Activated T-cell treated with anti-CD3 and anti-CD28 coated beads, Interleukin-2, amount 50 U/mL, for 4 hours (primary cell): ENCODE results near the gene STMN3. TPM values are rescaled to one million over a fixed set of nuclear protein-coding genes. Genes with fewer than 3 reads are reported as not detected.

ENCODE experiments used
- ATAC-seq, 2 donors: fragments of 200-7000 bp; cut with Tn5 transposase; one replicate each; pipeline ENCODE4 v1.10.0; 2021
- DNase-seq: peaks from one replicate; pipeline ENCODE4 v3.0.0-alpha.2; 2020
- H3K27me3 Mint-ChIP-seq: one replicate; pipeline ENCODE4 v1.8.0; 2021; ENCODE audit warnings: low read depth, mixed read lengths
- H3K36me3 Mint-ChIP-seq: one replicate; pipeline ENCODE4 v1.8.0; 2022; ENCODE audit warnings: mixed read lengths; ENCODE audit not compliant: insufficient read depth
- H3K4me1 Mint-ChIP-seq: one replicate; pipeline ENCODE4 v1.8.0; 2021; ENCODE audit warnings: low read depth, mixed read lengths
- H3K4me3 Mint-ChIP-seq: one replicate; pipeline ENCODE4 v1.8.0; 2021; ENCODE audit warnings: mild to moderate bottlenecking, moderate library complexity, mixed read lengths
- H3K9me3 Mint-ChIP-seq: one replicate; pipeline ENCODE4 v1.8.0; 2021; ENCODE audit warnings: mixed read lengths
- total RNA-seq, 3 donors: library from RNA; stranded (reverse); gene quantifications; one replicate each; pipeline ENCODE4 v1.2.1, GENCODE V29; 2021

The STMN3 gene
- total RNA-seq, 3 donors from 2014 or later, result 11.4 to 16.2 (median 12.4) TPM

DNA sequence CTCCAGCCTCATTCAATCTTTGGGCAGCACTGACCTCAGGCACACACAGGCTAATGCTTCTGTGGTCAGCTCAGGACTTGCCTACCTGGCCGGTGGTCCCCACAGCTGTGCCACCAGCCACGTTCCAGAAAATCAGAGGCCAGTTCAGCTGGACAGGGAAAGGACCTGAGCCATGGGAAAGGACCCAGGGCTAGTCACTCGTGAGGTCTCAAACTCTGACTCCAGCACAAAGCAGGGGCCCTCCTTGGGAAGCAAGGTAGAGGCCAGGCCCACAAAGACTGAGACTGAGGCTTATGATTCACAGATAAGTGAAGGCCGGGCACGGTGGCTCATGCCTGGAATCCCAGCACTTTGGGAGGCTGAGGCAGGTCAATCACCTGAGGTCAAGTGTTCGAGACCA lies 56.8 kb downstream of the STMN3 start:
- Mint-ChIP-seq H3K4me3 (no peak overlapping the region), H3K4me1 (no peaks in the 10 kb centered on the region), H3K9me3 (no peaks in the 10 kb centered on the region), H3K27me3 (no peaks in the 10 kb centered on the region), H3K36me3 (peaks cover 26% of the 10 kb centered on the region)
- DNase-seq, result no peak
- ATAC-seq, result no peak

DNA sequence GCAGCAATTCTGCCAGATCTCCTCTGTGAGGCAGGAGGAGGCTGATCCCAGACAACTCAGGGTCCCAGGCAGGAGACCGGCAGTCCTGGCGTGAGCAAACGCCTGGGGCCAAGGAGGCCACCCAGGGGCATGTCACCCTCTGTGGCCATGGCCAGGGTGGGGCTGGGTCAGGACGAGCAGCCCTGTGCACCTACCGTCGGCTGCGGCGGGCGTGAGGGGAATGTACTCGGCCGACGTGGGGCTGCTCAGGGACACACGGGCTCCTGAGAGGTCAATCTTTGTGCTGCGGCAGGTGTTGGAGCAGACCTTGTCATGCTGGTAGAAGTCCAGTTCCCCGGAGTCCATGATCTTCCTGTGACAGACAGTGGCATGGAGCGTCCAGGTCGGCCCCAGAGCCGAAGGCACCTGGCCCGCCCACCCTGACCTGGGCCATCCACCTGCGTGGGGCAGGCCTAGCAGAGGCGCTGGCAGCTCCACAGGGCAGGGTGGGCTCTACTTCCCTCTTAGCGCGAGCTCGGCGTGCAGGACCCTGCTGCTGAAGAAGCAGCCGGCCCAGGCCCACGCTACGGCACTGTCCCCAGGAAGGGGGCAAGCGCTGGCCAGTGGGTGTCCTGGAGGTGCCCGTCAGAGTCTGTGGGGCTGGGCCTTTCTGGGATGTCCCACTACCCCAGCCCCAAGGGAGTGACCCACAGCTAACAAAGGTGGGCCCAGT lies 57.7 kb downstream of the STMN3 start:
- DNase-seq, result no peak
- no peaks in the 10 kb centered on the region for H3K27me3 Mint-ChIP-seq
- no peaks in the 10 kb centered on the region for H3K9me3 Mint-ChIP-seq

DNA sequence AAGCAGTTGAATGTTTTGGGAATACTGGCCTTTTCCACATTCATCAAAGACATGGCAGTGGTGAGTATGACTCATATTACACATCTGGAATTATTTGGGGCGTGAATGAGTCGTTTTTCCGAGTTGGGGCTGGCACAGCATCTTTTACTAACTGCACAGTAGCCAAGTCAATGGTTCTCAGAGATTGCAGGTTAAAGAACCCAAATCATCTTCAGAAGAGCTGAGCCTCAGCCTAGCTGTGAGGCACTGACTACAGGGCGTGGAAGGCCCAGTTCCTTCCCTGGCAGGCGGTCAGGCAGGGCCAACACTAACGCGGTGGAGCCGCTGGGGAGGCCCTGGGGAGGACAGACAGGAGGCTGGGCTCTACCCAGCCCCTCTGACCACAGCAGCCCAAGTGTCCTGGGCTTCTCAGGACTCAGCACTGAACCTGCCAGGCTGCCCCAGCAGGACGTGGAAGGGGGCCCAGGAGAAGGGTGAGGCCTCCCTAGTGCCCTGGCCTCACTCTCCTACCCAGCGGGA lies 59.1 kb downstream of the STMN3 start:
- Mint-ChIP-seq H3K4me3 (no peak overlapping the region), H3K9me3 (no peaks in the 10 kb centered on the region), H3K27me3 (no peaks in the 10 kb centered on the region), H3K36me3 (peaks cover 27% of the 10 kb centered on the region), H3K4me1 (no peaks in the 10 kb centered on the region)
- DNase-seq (no peak), ATAC-seq (no peak)

More for the DNA sequence above, 57.7 kb downstream of the STMN3 start:
- Mint-ChIP-seq H3K36me3 (peaks cover 27% of the 10 kb centered on the region), H3K4me1 (no peaks in the 10 kb centered on the region), H3K4me3 (no peak overlapping the region)
- no peak for ATAC-seq

DNA sequence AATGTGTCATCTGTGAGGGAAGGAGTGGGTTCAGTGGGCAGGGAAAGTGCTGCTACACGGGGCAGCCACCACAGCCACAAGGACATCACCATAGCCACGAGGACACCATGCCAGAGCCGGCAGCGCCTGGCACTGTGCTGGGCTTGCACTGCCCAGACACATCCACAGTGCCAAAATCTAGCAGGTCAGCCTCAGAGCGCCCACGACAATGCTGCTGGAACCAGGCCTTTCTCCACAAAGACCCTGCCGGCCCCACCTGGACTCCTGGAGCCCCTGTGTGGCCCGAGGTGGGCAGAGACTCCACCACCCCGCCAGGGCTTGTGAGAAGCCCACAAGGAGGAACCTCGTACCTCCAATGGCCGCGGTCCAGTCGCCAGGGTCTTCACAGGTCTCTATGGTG lies 60.6 kb downstream of the STMN3 start:
- no peaks in the 10 kb centered on the region for H3K9me3 Mint-ChIP-seq
- H3K4me1 Mint-ChIP-seq, result peaks cover 6% of the 10 kb centered on the region
- peaks cover 29% of the 10 kb centered on the region for H3K36me3 Mint-ChIP-seq
- ATAC-seq (no peak), DNase-seq (no peak)
- H3K4me3 Mint-ChIP-seq, result no peak overlapping the region
- no peaks in the 10 kb centered on the region for H3K27me3 Mint-ChIP-seq

DNA sequence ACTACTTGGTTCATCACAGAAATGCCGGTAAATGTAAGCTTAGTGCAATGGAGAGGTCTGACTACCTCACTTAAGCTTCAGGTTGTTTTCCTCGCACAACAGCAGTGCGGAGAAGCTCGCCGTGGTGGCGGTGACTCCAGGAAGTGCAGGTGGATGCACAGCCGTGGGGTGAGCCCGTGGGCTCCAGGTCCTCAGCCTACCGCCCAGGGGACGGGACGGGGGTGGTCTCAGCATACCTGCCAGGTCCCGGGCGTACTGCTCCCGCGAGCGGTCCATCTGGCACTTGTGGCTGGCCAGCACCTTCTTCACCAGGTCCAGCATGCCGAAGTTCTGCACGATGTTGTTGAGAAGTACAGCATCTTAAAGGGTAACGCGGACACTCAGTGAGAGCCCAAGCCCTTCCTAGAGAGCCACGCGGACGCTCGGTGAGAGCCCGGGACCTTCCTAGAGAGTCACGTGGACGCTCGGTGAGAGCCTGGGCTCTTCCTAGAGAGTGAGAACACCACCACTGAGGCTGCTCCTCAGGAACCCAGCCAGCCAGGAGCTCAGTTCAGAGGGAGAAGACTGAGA lies 61.4 kb downstream of the STMN3 start:
- Mint-ChIP-seq H3K4me3 (no peak overlapping the region), H3K4me1 (peaks cover 12% of the 10 kb centered on the region), H3K36me3 (peaks cover 32% of the 10 kb centered on the region), H3K27me3 (no peaks in the 10 kb centered on the region), H3K9me3 (no peaks in the 10 kb centered on the region)
- ATAC-seq (no peak), DNase-seq (no peak)

DNA sequence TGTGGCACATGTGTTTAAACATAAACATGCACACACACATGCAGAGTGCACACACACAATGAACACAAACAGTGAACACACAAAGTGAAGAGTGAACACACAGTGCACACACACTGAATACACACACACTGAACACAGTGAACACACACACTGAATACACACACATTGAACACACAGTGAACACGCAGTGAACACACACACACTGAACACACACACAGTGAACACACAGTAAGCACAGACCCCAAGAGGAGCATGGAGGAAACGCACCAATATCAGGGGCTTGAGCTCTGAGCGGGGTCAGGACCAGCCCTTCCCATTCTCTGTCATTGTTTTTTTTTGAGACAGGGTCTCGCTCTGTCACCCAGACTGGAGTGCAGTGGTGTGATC lies 62.1 kb downstream of the STMN3 start:
- peaks cover 32% of the 10 kb centered on the region for H3K36me3 Mint-ChIP-seq
- ATAC-seq, result no peak
- H3K4me3 Mint-ChIP-seq, result no peak overlapping the region
- DNase-seq, result no peak
- H3K9me3 Mint-ChIP-seq, result no peaks in the 10 kb centered on the region
- H3K27me3 Mint-ChIP-seq, result no peaks in the 10 kb centered on the region
- peaks cover 12% of the 10 kb centered on the region for H3K4me1 Mint-ChIP-seq

DNA sequence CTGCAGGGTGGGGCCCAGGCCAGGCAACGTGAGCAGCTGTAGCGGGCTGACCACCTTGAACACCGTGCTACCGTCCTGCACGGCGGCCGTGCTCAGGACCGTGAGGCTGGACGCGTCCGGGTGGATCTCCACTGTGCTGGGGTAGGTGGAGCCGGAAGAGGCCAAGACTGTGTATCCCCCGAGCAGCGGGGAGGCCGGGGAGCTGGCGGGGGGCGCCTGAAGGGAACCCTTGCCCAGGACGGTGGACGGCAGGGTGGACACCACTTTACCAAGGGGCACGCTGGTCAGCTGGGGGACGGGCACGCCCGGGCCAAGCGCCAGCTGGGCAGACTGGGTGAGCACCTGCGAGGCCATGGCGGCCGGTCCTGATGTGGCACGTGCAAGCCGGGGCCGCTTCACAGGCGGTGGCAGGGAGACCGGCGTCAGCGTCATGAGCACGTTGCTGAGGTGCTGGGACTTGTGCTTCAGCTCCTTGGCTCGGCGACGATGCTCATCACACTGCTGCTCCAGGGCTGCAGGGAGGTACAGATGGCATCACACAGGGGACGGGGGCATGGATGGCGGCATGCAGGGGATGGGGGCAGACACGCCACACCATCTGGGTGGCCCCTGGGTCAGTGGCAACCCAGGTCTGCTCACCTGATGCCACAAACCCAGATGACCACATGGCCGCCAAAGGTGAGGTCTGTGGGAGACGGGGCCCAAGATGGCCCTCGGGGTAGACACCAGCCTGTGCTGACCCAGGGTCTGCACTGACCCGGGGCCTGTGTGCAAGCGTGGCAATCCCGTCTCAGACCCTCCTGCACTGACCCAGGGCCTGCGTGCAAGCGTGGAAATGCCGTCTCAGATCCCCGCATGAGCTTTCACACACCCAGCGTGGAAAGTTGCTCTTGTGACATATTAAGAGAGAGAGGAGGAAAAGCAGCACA lies 62.7 kb downstream of the STMN3 start:
- peaks cover 31% of the 10 kb centered on the region for H3K36me3 Mint-ChIP-seq
- ATAC-seq (no peak), DNase-seq (no peak)
- H3K4me3 Mint-ChIP-seq, result no peak overlapping the region
- H3K9me3 Mint-ChIP-seq, result no peaks in the 10 kb centered on the region
- no peaks in the 10 kb centered on the region for H3K27me3 Mint-ChIP-seq
- peaks cover 12% of the 10 kb centered on the region for H3K4me1 Mint-ChIP-seq

Other genes with a start within 250 kb of the STMN3 start
- gene KCNQ2, start 180.8 kb downstream of the STMN3 start, total RNA-seq, result not detected
- gene EEF1A2, start 154.3 kb downstream of the STMN3 start, total RNA-seq, result under 1 TPM; 0.63 to 0.96 (median 0.74) TPM
- gene PPDPF, start 132.7 kb downstream of the STMN3 start, total RNA-seq, result 100 to 1,000 TPM; 137 to 171 (median 165) TPM
- under 1 TPM; 0.13 to 0.21 (median 0.16) TPM for gene PTK6, start 116.0 kb downstream of the STMN3 start, total RNA-seq
- not detected for gene SRMS, start 105.7 kb downstream of the STMN3 start, total RNA-seq
- gene FNDC11, start 99.3 kb downstream of the STMN3 start, total RNA-seq, result under 1 TPM; 0.13 to 0.19 (median 0.18) TPM
- 10 to 100 TPM in 1 of 3 donors, 1 to 10 TPM in 2; 7.4 to 11.9 (median 7.8) TPM for gene HELZ2, start 79.2 kb downstream of the STMN3 start, total RNA-seq
- gene GMEB2, start 26.3 kb downstream of the STMN3 start, total RNA-seq, result 10 to 100 TPM; 14.6 to 16.1 (median 15.1) TPM
- gene RTEL1, start 4.9 kb upstream of the STMN3 start, total RNA-seq, result 10 to 100 TPM; 50.6 to 67.7 (median 62.3) TPM
- under 1 TPM in 1 of 3 donors, not detected in 2; 0.47 TPM for gene TNFRSF6B, start 43.2 kb upstream of the STMN3 start, total RNA-seq
- 10 to 100 TPM; 62.1 to 67.1 (median 63.5) TPM for gene ARFRP1, start 54.6 kb upstream of the STMN3 start, total RNA-seq
- gene ZGPAT, start 54.6 kb upstream of the STMN3 start, total RNA-seq, result 10 to 100 TPM; 38.1 to 43.9 (median 42.0) TPM
- gene LIME1, start 83.2 kb upstream of the STMN3 start, total RNA-seq, result 10 to 100 TPM in 1 of 3 donors, 1 to 10 TPM in 2; 7.1 to 10.4 (median 9.3) TPM
- 10 to 100 TPM; 17.2 to 18.1 (median 17.3) TPM for gene SLC2A4RG, start 86.4 kb upstream of the STMN3 start, total RNA-seq
- 1 to 10 TPM in 2 of 3 donors, under 1 TPM in 1; 0.89 to 3.8 (median 2.2) TPM for gene ZBTB46, start 177.8 kb upstream of the STMN3 start, total RNA-seq
- not detected for gene ABHD16B, start 208.1 kb upstream of the STMN3 start, total RNA-seq
- gene TPD52L2, start 211.8 kb upstream of the STMN3 start, total RNA-seq, result 10 to 100 TPM; 87.4 to 95.0 (median 89.3) TPM
- gene DNAJC5, start 241.7 kb upstream of the STMN3 start, total RNA-seq, result 10 to 100 TPM; 37.2 to 38.5 (median 37.8) TPM